ENCODE data around the gene CIRBP. TPM values are rescaled to one million over a fixed set of nuclear protein-coding genes. Genes with fewer than 3 reads are reported as not detected.

CIRBP gene
- total and polyA plus RNA-seq, 2 of the 13 experiments (the other 11 are each of a cell fraction or from before 2014, with no cell fraction given): 133 to 140 TPM

- TF ChIP-seq MIER2 (CRISPR knock-in tag; IDR thresholded peaks at IDR 0.05) (no peak), DR1 (CRISPR knock-in tag; IDR thresholded peaks at IDR 0.05) (no peak), ZNF432 (CRISPR knock-in tag; IDR thresholded peaks at IDR 0.05; ENCODE audit: borderline replicate concordance) (no peak), CREB1 (IDR thresholded peaks at IDR 0.05) (peak; percentile 75), CREB1 (CRISPR knock-in tag; IDR thresholded peaks at IDR 0.05) (peak; percentile 42), RBAK (CRISPR knock-in tag; IDR thresholded peaks at IDR 0.05) (no peak), PLRG1 (conservative IDR thresholded peaks at IDR 0.05) (no peak), FIP1L1 (IDR thresholded peaks at IDR 0.05; ENCODE audit: borderline replicate concordance, insufficient read depth, low read depth, low read length) (no peak), ZBTB39 (CRISPR knock-in tag; IDR thresholded peaks at IDR 0.05) (0 out of 2 replicates have a peak, but pooled peaks have one; percentile 16), ZMAT5 (CRISPR knock-in tag; IDR thresholded peaks at IDR 0.05; ENCODE audit: borderline replicate concordance, low read depth) (no peak), HNF1A (IDR thresholded peaks at IDR 0.05; ENCODE audit: low read depth) (no peak), HNF1A (CRISPR knock-in tag; IDR thresholded peaks at IDR 0.05; ENCODE audit: borderline replicate concordance) (0 out of 2 replicates have a peak, but pooled peaks have one; percentile 28), MBNL3 (CRISPR knock-in tag; conservative IDR thresholded peaks at IDR 0.05) (no peak), RERE (CRISPR knock-in tag; IDR thresholded peaks at IDR 0.05; ENCODE audit: low read depth) (no peak), ZNF138 (CRISPR knock-in tag; IDR thresholded peaks at IDR 0.05; ENCODE audit: low read depth) (no peak), ARNTL (CRISPR knock-in tag; IDR thresholded peaks at IDR 0.05) (peak; percentile 38), ZNF768 (CRISPR knock-in tag; IDR thresholded peaks at IDR 0.05) (peak; percentile 55), ZNF737 (CRISPR knock-in tag; IDR thresholded peaks at IDR 0.05; ENCODE audit: borderline replicate concordance) (no peak)
These were observed 4.1 kb upstream of the CIRBP start (continued) for GRCh38 chr19:1264801-1265614.

Data from HepG2 (cell line).